ENCODE results near the gene LMO1.

Gene LMO1

DNA sequence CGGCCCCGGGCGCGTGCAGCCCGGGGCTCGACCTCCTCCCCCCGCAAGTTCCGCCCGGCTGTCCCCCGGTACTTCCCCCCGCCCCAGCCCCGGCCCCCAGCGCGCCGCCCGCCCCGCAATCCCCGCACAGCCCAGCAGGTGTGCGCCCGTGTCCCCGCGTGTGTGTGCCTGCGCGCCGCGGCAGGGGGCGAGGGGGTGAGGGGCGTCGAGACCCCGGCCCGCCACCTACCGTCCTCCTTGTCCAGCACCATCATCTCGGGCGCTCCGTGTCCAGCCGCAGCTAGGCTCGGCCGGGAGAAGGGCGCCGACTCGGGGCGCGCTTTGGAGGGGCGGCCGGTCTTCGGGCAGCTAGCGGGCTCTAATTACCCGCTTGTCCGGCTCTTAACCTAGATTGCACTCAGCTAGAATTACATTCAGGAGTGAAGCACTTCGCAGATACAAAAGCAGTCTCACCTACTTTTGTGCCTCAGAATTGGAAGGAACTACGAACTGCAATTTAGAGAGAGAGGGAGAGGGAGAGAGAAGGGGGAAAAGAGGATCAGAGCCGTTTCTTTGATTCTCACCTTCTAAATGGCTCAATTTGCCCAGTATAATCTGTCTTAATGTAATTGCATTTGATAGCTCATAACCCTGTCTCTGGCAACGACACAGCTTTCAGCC lies 439 bp downstream of the LMO1 start:
- no peak for DNase-seq

DNA sequence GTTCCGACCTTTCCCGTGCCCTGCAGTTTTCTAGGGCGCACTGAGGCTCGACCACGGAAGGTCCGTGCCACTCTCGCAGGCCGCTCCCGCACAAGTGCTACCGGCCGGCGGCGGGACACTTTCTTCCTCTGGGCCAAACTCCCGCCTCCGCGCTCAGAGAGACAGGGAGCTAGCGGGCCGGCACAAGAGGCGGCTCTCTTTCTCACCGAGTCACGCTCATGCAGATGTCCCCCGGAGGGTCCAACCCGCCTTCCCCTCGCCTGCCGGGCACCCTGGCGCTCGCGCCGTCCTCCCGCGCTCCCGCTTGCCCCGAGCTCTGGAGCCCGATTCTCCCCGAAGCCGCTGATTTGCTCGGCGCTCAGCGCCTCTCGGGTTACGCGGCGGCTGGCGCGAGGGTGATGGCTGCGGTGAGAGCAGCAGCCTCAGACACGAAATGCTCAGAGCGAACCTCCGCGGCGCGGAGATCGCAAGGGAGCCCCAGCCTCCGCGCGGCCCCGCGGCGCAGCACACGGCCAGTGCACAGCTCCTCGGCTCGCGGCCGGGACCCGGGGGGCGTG lies 1.0 kb downstream of the LMO1 start:
- DNase-seq, result no peak

DNA sequence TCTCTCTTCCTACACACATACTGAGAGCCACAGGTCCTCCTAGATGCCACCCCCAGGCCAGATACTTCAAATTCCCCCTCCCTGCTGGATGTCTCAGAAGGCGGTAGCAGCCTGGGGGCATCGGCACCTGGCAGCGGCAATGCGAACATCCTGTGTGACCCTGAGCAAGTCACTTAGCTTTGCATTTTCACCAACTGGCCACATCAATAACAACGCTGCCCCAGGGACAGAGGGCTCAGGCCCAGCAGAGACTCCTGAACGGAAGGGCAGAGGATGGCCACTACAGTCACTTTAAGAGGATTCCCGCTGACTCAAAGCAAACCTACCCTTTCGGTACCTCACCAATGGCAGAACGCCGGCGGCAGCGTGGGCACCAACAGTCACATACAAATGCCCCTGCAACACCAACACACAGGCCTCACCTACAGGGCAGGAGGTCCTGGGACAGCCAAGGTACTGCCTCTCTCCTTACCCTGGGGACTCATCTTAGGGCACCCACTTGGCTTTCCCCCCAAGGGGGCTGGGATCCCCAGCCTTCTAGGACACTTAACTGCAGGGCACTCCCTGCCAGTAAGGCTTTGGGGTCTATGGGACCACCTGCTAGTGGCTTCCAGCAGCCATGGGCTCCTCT lies 1.6 kb downstream of the LMO1 start:
- DNase-seq, result no peak

DNA sequence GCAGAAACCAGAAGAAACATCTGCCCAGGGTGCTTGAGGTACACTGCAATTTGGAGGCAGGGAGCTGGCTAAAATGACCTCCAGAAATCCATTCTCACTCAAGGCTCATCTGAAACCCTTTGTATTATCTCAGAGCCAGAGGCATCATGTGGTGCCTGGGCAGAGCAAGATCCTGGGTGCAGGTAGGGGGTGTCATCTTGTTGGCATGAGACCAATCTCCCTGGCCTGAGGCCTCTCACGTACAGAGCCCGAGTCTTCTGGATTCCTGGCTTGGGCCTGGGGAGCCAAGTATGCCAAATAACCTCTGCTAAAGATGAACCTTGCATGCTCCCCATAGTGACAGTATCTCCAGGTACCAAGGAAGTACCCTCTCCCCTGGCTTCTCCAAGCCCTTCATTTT lies 2.4 kb downstream of the LMO1 start:
- no peak for DNase-seq

DNA sequence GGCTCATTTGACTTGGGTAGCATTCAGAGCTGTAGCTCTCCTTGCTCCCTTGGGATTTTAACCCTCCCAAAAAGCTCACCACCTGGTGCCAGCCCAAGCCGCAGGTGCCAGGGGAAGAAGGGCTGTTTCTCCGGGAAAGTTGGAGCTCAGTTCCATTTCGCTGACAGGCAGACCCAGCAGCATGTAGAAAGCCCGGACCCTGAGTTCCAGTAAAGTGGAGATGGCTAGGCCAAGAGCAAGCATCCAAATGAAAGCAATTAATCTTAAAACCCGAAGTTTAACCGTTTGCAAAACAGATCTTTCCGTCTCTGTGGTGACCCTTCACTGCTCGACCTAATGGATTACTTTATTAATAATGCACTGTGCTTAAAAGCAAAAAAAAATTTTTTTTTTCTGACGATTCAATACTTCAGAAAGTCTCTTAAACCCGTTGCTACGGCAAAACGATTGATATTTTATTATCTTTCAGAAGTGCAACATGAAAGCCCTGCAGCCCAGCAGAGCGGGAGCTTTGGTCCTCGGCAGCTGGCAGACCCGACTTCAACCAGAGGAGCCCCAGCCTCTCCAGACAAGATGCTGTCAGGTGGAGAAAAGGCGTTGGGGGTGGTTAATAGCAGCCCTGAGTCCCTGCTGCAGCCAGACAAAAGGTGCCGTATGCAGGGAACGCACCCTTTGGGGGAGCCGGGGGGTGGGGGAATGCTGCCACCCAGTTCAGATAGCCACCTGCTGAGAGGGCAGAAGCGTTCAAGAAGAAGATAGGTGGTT lies 3.3 kb downstream of the LMO1 start:
- DNase-seq, result no peak

DNA sequence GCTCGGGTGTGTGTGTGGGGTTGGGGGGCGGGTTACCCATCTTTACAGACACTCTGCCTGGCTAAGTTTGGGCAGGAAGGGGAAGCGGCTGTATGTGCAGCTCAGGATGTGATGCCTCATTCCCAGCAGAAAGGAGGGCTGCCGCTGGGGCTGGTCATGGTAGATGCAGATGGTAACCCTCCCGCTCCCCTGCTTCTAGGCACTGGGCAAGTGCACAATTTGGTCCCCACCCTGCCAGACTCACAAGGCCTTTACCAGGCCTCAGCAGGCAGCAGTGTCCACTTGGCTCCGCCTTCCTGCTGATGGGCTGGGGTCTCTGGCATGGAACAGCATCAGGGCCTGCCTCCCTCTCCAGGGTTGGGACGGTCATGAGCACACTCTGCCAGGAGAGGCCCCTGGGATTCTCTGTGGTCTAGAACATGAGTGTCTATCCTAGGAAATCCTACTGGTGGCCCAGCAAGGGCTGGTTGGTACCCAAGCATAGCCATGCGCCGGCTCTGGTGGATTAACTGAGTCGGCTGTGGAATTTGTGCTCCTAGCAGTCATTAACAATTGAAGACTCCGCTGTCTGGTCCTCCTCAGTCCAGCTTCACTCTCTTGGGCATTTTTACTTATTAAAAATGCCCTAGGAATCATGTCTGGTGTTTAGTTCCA lies 4.2 kb downstream of the LMO1 start:
- no peak for DNase-seq

DNA sequence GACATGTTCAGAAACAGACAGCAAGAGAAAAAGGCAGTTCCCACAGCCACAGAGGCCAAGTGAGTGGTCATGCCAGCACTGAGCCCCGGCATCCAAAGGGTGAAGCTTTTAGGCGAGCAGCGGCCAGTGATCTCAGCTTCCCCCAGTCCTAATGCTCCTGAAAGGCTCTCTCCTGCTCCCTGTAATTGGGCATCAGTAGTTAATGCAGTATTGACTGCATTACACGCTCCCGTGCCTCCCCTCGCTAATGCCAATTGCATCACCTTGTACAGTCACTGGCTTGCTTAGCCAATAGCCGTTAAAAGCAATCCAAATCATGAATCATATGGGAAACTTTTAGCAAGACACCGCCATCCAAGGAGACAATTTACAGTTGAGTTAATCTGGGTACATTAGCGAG lies 4.9 kb downstream of the LMO1 start:
- no peak for DNase-seq

DNA sequence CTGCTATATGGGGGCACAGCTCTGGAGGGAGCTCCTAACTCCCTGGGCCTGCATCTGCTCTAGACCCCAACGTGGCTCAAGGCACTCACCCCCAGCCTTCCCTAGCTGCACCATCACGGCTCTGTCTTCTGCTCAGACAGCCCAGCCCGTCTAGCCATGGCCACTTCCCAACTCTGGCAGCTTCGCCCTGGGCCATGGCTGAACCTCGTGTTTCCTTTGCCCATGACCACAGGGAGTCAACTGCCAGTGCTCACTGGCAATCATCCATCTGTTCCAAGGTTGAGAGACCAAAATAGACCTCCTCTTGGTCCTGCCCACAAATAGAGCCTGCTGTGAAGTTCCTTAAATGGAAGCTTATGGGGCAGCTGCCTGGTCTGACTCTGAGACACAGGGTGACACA lies 5.4 kb downstream of the LMO1 start:
- DNase-seq, result no peak

DNA sequence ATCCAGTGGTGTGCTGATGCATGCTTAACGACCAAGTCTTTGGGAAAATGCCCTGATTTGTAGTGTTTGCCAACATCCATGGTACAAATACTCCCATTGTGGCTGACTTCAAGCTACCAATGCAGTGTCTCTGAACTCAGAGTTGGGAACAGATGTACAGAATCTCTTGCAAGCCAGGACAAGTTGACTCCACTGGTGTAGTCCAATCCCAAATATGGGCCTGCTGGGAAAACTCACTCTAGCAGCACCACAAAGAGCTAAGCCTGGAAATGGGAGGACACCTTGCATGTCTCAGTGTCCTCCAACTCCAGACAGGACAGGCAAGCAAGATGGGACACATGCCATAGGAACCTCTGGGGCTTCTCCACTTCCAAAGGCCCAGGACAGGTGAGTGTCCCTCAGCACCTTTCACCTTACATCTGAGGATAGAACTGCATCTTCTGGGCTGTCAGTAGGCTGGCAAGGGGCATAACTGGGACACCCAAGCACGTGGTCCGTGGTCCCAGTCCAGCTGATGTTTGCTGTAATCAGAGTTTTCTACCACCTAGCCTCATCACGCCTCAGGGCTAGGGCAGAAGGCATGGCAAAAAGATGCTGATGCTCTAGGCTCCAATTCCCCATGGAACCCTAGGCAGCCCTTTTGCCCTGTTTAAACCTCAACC lies 6.5 kb downstream of the LMO1 start:
- peak; percentile 53 for DNase-seq

DNA sequence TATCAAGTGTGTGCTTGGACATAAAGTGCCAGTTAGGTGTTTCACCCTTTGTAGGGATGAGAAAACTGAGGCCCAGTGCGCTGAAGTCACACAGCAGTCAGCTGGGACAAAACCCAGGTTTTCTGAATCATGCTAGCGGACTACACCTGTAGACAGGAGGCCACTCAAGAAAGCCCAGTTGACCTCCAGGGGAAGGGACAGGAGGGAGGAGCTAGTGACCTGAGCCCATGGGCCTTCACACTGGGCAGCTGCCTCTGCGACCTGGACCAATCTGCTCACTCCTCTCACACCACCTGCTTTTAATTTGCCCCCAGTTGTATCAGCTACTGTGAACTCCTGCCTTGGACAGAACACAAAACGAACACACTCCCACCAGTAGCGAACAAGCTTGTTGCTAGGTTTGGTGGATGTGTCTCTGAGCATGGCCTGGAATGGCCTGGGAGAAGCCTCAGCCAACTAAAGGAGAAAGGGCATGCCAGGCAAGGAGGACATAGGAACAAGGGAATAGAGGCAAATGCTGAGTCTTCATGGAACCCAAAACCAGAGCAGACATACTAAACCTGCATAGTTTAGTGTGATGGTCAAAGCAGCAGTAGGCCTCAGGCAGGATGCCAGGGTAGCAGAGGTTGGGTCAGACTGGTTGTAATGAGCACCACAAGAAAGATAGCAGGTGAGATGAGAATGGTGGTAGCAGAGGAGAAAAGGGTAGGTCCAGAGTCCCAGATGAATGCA lies 7.2 kb downstream of the LMO1 start:
- DNase-seq, result no peak

DNA sequence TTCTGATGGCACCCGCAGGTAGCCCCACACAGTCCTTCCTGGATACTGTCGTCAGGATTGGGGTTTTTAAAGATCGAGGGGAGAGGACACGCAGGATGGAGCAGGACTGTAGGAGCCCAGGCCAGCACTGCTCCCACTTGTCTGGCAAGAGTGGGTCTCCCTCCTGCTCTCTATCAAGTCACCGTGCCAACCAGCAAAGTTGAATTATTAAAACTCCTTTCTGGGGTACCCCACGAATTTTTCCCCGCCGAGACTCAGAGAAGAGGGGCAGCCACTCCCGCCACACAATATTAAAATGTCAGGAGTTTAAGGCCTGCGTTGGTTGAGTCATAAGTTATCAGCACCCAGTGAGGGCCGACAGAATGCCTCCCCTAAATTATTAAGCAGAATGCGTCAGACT lies 10.1 kb downstream of the LMO1 start:
- no peak for DNase-seq

DNA sequence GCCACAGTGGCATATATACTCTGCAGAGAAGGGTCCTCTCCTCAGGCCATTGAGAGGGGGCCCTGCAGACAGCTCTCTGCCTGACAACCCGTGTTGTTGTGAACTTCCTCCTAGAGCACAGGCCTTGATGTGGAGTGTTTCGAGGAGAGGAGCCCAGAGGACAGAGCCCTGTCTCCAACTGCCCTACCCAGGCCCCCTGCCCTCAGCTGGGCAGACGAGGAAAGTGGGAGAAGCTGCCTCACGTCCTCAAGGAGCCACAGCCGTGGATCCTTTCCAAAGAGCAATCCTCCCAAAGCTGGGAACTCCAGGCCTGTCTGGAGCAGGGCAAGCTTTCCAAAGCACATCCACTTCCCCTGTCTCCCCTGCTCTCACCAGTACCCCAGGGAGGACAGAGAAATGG lies 10.7 kb downstream of the LMO1 start:
- no peak for DNase-seq

DNA sequence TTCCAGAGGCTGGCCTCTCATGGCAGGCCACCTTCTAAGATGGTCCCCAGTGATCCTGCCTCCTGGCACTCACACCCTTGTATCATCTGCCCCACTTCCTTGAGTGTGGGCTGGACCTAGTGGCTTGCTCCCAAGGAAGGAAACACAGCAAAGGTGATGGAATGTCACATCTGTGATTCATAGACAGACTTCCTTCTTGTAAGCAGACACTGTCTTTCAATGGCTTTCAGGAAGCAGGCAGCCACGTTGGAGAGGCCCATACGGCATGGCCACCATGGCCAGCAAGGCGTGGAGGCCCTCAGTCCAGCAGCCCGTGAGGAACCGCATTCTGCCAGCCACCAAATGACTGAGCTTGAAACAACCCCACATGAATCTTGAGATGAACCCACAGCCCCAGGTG lies 11.3 kb downstream of the LMO1 start:
- no peak for DNase-seq

DNA sequence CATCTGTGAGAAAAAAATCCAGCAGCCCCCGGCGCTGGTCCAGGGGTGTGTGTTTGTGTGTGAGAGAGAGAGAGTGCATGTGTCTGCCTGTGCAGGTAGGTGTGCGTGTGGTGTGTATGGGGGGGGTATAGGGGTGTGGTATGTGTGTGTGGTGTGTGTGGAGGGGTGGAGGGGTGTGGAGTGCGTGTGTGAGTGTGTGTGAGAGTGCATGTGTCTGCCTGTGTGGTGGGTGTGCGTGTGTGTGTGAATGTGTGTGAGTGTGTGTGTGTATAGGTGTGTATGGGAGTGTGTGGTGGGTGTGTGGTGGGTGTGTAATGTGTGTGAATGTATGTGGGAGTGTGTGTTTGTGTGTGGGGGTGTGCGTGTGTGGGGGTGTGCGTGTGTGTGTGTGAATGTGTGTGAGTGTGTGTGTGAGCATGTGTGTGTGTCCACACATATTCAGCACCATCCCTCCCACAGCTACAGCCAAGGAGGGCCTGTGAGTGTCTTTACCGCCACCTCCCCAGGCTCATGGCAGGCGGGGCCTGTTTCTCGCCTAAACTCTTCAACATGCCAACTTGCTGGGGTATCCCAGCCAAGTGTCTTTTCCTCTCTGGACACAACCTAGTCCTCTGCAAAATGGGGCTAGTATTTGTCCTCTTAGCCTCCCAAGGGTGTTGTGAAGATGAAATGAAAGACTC lies 11.9 kb downstream of the LMO1 start:
- DNase-seq, result no peak

DNA sequence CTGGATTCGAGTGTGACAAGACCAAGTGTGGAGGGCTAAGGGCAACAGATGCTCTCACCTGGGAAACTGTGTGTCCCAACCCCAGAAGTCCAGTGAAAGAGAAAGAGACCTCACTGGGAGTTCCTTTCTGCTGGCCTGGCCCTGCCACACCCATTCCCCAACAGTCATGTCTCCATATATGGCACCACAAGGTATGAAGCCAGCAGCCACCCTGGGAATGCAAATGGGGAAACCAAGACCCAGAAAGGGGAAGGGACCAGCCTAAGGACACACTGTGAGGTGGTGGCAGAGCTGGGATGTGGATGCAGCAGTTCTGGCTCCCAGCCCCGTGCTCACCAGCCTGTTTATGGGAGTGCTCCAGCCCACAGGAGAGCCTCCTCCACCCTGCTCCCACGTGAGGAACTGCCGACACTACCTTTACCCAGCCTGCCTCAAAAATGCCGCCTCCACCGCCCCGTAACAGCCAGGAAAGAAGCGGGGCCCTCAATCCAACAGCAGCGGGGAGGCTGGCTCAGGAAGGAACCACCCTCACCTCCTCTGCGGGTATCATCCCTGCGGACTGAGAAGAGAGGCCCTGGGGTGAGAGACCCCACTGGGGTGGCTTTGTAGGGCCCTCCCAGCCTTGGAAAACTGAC lies 12.6 kb downstream of the LMO1 start:
- no peak for DNase-seq

DNA sequence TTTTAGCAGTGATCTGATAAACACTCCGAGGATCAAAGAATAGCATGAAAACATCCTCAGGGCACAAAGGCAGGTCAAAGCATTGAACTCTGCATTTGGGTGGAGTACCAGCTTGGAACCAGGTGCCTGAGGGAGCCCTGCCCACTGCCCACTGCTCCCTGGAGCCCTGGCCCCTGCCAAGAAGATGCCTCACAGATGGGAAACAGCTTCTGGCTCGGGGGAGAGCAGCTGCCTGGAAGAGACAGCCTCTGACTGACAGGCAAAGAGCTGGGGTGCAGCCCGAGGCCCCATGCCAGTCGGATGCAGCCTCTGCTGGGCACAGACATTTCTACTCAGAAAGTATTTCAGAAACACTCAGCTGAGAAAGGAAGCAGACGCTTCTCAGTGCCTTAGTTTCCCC lies 13.2 kb downstream of the LMO1 start:
- no peak for DNase-seq

DNA sequence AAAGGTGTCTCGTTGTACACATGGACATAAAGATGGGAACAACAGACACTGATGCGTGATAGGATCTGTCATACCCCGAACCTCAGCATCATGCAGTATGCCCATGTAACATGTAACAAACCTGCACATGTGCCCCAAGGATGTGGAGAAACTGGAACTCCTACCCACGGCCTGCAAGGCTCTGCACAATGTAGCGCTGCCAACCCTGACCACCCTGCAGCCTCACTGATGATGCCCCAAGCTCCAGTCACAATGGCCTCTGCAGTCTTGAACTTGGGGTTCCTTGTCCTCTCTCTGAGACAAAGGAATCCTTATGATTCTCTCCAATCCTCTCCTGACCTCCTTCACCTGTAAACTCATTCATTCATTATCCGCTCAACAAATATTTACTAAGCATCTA lies 14.2 kb downstream of the LMO1 start:
- no peak for DNase-seq

DNA sequence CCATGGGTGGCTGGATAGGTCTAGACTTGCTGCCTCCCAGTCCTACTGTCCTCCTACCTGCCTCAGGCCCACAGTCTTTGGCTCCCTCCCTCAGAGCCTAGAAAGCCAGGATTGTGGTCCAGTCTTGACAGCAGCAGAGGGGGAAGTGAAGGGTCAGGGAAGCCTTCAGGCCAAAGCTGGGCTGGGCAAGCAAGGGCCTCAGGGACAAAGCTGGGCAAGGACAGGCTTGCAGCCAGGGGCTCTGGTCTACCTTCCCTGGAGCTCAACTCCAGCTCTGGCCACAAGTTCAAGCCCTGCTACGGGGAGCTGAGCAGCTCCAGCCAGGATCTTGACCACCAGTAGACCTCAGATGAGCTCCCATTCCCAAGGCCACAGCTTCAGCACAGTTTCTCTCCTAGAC lies 14.9 kb downstream of the LMO1 start:
- DNase-seq, result no peak

DNA sequence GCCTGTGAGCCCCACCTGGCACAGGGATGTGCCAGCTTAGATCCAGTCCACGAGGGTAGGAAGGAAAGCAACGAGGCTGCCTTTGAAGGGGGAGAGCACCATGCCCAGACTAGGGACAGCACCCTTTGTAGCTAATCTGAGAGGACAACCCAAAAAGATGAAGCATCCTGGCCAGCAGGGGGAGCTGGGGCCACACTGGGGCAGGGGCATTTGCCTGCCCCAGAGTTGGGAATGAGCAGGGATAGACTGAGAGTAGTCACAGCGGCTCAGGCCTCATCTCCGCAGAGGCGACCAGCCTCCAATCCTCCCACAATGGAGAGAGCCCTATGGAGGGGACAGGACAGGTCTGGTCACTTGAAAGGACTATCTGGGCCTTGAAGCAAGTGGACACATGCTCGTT lies 16.4 kb downstream of the LMO1 start:
- DNase-seq, result no peak

DNA sequence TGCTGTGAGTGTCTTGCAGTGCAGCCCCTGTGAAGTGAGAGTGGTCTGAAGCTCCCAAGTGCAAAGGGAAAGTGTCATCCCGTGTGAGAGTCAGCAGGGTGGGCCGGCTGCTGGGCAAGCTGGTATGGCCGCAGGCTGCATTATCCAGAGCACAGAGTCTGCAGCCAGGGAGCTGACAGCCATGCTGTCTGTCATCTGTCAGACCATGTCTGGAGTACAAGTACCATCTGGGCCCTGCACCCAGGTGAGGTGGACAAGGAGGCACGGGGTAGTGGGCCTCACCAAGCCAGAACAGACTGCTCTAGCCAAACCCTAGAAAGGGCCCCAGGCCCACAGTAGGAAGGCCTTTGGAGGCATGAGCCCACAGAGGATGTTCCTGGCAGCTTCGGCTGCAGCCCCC lies 20.2 kb downstream of the LMO1 start:
- no peak for DNase-seq
